Measurements from ENCODE around the gene PDS5B. TPM values are rescaled to one million over a fixed set of nuclear protein-coding genes. Genes with fewer than 3 reads are reported as not detected.

Gene PDS5B
- total and polyA plus RNA-seq, 2 donors (not counting 1 experiment from before 2014, with no cell fraction given), result 6.6 to 62.9 TPM

DNA sequence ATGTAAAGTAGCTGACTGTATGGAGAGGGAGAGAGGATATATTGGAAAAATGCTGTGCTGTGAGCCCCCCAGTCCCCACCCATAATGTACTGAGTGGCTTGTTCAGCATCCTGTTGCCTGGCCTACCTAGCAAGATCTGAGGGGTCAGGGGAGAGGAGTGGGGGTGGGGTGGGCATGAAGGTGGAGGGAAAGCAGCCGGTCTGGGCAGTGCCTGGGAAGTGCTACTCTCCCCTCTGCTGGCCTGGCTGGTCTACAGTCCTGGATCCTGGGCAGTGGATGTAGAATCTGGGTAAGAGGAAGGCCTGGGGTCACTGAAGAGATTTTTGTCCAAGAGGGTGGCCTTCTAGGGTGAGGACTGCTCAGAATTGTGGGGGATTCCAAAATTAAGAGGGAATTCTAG is 210.5 kb downstream of the PDS5B start:
- ATAC-seq (ENCODE audit: low read depth) (no peak), DNase-seq (no peak)
- Mint-ChIP-seq H3K4me3 (no peak overlapping the region), H3K9me3 (ENCODE audit: insufficient read depth) (no peaks in the 10 kb centered on the region), H3K27ac (no peak overlapping the region), H3K27me3 (peaks cover 4% of the 10 kb centered on the region), H3K4me1 (peaks cover 7% of the 10 kb centered on the region)
- no peaks in the 10 kb centered on the region for H4K20me1 ChIP-seq (ENCODE audit: control insufficient read depth, insufficient read depth, low read length, poor library complexity, severe bottlenecking)
- H3K27ac ChIP-seq (ENCODE audit: low read length in 2 of 2), result no peak overlapping the region
- TF ChIP-seq, protein P1, sequence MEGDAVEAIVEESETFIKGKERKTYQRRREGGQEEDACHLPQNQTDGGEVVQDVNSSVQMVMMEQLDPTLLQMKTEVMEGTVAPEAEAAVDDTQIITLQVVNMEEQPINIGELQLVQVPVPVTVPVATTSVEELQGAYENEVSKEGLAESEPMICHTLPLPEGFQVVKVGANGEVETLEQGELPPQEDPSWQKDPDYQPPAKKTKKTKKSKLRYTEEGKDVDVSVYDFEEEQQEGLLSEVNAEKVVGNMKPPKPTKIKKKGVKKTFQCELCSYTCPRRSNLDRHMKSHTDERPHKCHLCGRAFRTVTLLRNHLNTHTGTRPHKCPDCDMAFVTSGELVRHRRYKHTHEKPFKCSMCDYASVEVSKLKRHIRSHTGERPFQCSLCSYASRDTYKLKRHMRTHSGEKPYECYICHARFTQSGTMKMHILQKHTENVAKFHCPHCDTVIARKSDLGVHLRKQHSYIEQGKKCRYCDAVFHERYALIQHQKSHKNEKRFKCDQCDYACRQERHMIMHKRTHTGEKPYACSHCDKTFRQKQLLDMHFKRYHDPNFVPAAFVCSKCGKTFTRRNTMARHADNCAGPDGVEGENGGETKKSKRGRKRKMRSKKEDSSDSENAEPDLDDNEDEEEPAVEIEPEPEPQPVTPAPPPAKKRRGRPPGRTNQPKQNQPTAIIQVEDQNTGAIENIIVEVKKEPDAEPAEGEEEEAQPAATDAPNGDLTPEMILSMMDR (IDR thresholded peaks at IDR 0.05), result no peak
- TF ChIP-seq EZH2 (IDR thresholded peaks at IDR 0.05; ENCODE audit: borderline replicate concordance, insufficient read depth, low read depth, low read length, poor library complexity, severe bottlenecking), result no peak
- no peaks in the 10 kb centered on the region for H3K27me3 ChIP-seq (replicated peaks in 1 of 4; ENCODE audit: control extremely low read depth in 1 of 4, control insufficient read depth in 3 of 4, insufficient read depth in 4 of 4, low read length in 3 of 4)
- peaks cover 0 to 3% (median 0%) of the 10 kb centered on the region in 3 donors for H3K9me3 ChIP-seq (ENCODE audit: control extremely low read depth in 1 of 3, control insufficient read depth in 2 of 3, insufficient read depth in 1 of 3, low read length in 2 of 3)
- H3K9ac ChIP-seq (ENCODE audit: low read length), result no peak overlapping the region
- H3K4me2 ChIP-seq (replicated peaks; ENCODE audit: low read depth, low read length, poor library complexity, severe bottlenecking), result no peak overlapping the region
- no peaks in the 10 kb centered on the region for H3K79me2 ChIP-seq (ENCODE audit: control insufficient read depth, insufficient read depth, low read length)
- 100% methylated on average over 1 of the region's 1 CpG for WGBS (ENCODE audit: insufficient coverage)
- ChIA-PET POLR2A (no interaction called here), CTCF (no interaction called here)
- no peak overlapping the region for H3K4me3 ChIP-seq (ENCODE audit: control extremely low read depth in 1 of 5, extremely low read depth in 1 of 5, insufficient read depth in 1 of 5, low read depth in 2 of 5, low read length in 4 of 5)
- H2AFZ ChIP-seq (ENCODE audit: insufficient read depth, low read depth, low read length, poor library complexity, severe bottlenecking), result no peak overlapping the region
- no peaks in the 10 kb centered on the region for H3K36me3 ChIP-seq (replicated peaks in 1 of 2; ENCODE audit: control extremely low read depth in 1 of 2, control insufficient read depth in 1 of 2, extremely low read depth in 1 of 2, insufficient read depth in 2 of 2, low read length in 1 of 2)
- intact Hi-C loops (cut with micrococcal nuclease), result no loop called here
- H3K4me1 ChIP-seq (ENCODE audit: control insufficient read depth in 2 of 2, insufficient read depth in 2 of 2, low read length in 2 of 2), result peaks cover 1 to 2% of the 10 kb centered on the region in 2 donors

DNA sequence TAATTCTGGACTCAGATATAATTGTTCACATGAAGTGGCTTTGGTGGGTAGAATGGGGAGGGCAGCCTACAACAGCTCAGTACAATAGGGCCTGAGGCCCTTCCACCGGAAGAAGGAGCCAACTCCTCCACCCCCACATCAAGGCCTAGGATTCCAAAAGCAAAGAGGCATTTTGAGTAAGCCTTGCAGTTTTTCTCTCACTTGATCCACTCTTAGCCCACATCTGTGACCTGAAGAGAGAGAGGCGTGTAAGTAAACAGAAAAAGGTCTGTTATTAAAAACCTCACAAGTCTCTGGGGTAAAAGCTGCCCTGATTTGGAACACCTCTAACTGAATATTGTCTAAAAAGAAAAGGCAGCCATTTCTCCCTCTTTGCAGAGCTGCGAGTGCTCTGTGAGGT is 215.9 kb downstream of the PDS5B start:
- Histone ChIP-seq H3K9me3 (ENCODE audit: control extremely low read depth in 1 of 3, control insufficient read depth in 2 of 3, insufficient read depth in 1 of 3, low read length in 2 of 3) (peaks cover 0 to 3% (median 1%) of the 10 kb centered on the region in 3 donors), H3K79me2 (ENCODE audit: control insufficient read depth, insufficient read depth, low read length) (no peaks in the 10 kb centered on the region), H3K27ac (ENCODE audit: low read length in 2 of 2) (no peak overlapping the region), H3K4me3 (ENCODE audit: control extremely low read depth in 1 of 5, extremely low read depth in 1 of 5, insufficient read depth in 1 of 5, low read depth in 2 of 5, low read length in 4 of 5) (no peak overlapping the region), H2AFZ (ENCODE audit: insufficient read depth, low read depth, low read length, poor library complexity, severe bottlenecking) (no peak overlapping the region), H3K27me3 (replicated peaks in 1 of 4; ENCODE audit: control extremely low read depth in 1 of 4, control insufficient read depth in 3 of 4, insufficient read depth in 4 of 4, low read length in 3 of 4) (no peaks in the 10 kb centered on the region), H4K20me1 (ENCODE audit: control insufficient read depth, insufficient read depth, low read length, poor library complexity, severe bottlenecking) (no peaks in the 10 kb centered on the region), H3K9ac (ENCODE audit: low read length) (no peak overlapping the region), H3K4me1 (ENCODE audit: control insufficient read depth in 2 of 2, insufficient read depth in 2 of 2, low read length in 2 of 2) (no peaks in the 10 kb centered on the region), H3K36me3 (replicated peaks in 1 of 2; ENCODE audit: control extremely low read depth in 1 of 2, control insufficient read depth in 1 of 2, extremely low read depth in 1 of 2, insufficient read depth in 2 of 2, low read length in 1 of 2) (no peaks in the 10 kb centered on the region), H3K4me2 (replicated peaks; ENCODE audit: low read depth, low read length, poor library complexity, severe bottlenecking) (no peak overlapping the region)
- Mint-ChIP-seq H3K27ac (no peak overlapping the region), H3K4me3 (no peak overlapping the region), H3K4me1 (no peaks in the 10 kb centered on the region), H3K27me3 (peaks cover 8% of the 10 kb centered on the region), H3K9me3 (ENCODE audit: insufficient read depth) (peaks cover 3% of the 10 kb centered on the region)
- ChIA-PET POLR2A (no interaction called here), CTCF (no interaction called here)
- TF ChIP-seq, protein P1 (IDR thresholded peaks at IDR 0.05), result no peak
- TF ChIP-seq EZH2 (IDR thresholded peaks at IDR 0.05; ENCODE audit: borderline replicate concordance, insufficient read depth, low read depth, low read length, poor library complexity, severe bottlenecking), result no peak
- no peak for ATAC-seq (ENCODE audit: low read depth)
- intact Hi-C loops (cut with micrococcal nuclease), result no loop called here
- WGBS (ENCODE audit: insufficient coverage), result 29% methylated on average over 1 of the region's 3 CpGs
- DNase-seq, result no peak

Data from B cell (primary cell).